Endodermal cell (in vitro differentiated cells): ENCODE measurements around the gene ZNRD2. TPM values are rescaled to one million over a fixed set of nuclear protein-coding genes. Genes with fewer than 3 reads are reported as not detected.

ENCODE experiments used
- DNase-seq: peaks from one replicate; pipeline ENCODE4 v3.0.0-alpha.2; 2017
- H3K27ac ChIP-seq: 2 replicates; pipeline ENCODE4 v1.5.1; 2013; ENCODE audit warnings: mild to moderate bottlenecking, low read depth, low read length, moderate library complexity
- H3K27me3 ChIP-seq: 2 replicates; pipeline ENCODE4 v1.6.1; 2013; ENCODE audit warnings: mild to moderate bottlenecking, low read length, moderate library complexity; ENCODE audit not compliant: insufficient read depth, control insufficient read depth, poor library complexity, severe bottlenecking
- H3K36me3 ChIP-seq: 2 replicates; pipeline ENCODE4 v1.7.0; 2013; ENCODE audit warnings: mild to moderate bottlenecking, low read length, moderate library complexity; ENCODE audit not compliant: control insufficient read depth, insufficient read depth
- H3K4me1 ChIP-seq: one replicate; pipeline ENCODE4 v1.7.0; 2013; ENCODE audit warnings: low read length; ENCODE audit not compliant: control insufficient read depth, insufficient read depth
- H3K4me3 ChIP-seq: 2 replicates; pipeline ENCODE4 v1.5.1; 2013; ENCODE audit warnings: mild to moderate bottlenecking, low read length, moderate library complexity
- H3K9ac ChIP-seq: 2 replicates; pipeline ENCODE4 v1.6.1; 2013; ENCODE audit warnings: mild to moderate bottlenecking, low read length, moderate library complexity; ENCODE audit not compliant: poor library complexity, severe bottlenecking; ENCODE audit errors: extremely low read depth
- H3K9me3 ChIP-seq: 2 replicates; pipeline ENCODE4 v1.6.1; 2013; ENCODE audit warnings: mild to moderate bottlenecking, low read length, moderate library complexity; ENCODE audit not compliant: control insufficient read depth
- H3K27ac Mint-ChIP-seq: 2 replicates; pipeline ENCODE4 v1.8.0; 2020; ENCODE audit warnings: mixed read lengths
- H3K27me3 Mint-ChIP-seq: 2 replicates; pipeline ENCODE4 v1.8.0; 2021; ENCODE audit warnings: mild to moderate bottlenecking, mixed read lengths; ENCODE audit not compliant: insufficient read depth
- H3K36me3 Mint-ChIP-seq: 2 replicates; pipeline ENCODE4 v1.8.0; 2020; ENCODE audit warnings: low read depth, mixed read lengths
- H3K4me1 Mint-ChIP-seq: 2 replicates; pipeline ENCODE4 v1.8.0; 2020; ENCODE audit warnings: mixed read lengths
- H3K4me3 Mint-ChIP-seq: 2 replicates; pipeline ENCODE4 v1.8.0; 2020; ENCODE audit warnings: mild to moderate bottlenecking, moderate library complexity, mixed read lengths
- H3K9me3 Mint-ChIP-seq: 2 replicates; pipeline ENCODE4 v1.8.0; 2020; ENCODE audit warnings: mild to moderate bottlenecking, mixed read lengths
- CTCF ChIP-seq: fragments of 200-600 bp; sonication (generic); conservative IDR thresholded peaks from 2 replicates; pipeline ENCODE4 v1.5.0; 2021; ENCODE audit warnings: antibody characterized with exemption, mild to moderate bottlenecking
- WGBS, 2 experiments: methylation state at CpG; one replicate each; pipeline versions ENCODE4 v1.1.5 to v1.1.7; 2013; ENCODE audit warnings: missing lambda C conversion rate in 2 of 2, mixed read lengths in 1 of 2; ENCODE audit not compliant: insufficient coverage in 1 of 2, insufficient read length in 1 of 2; 5-methylcytosine and 5-hydroxymethylcytosine counted together
- total RNA-seq, 2 donors: library from RNA; stranded (reverse); fragmentation: NEBNext Ultra II Directional in 1 of 2; extraction: Animal tissue kit (Norgen Biotek cat#: 25700) in 1 of 2; gene quantifications; 2 replicates in 1 of 2; 3 replicates in 1 of 2; pipeline ENCODE4 v1.2.1, GENCODE V29; 2021

The ZNRD2 gene
- total RNA-seq, 2 donors from 2014 or later: 32.8 to 36.5 TPM

GRCh38 chr11:65596520-65596919, 26.2 kb downstream of the ZNRD2 start:
- Histone ChIP-seq H3K27ac (no peak overlapping the region), H3K4me3 (no peak overlapping the region), H3K36me3 (peaks cover 13% of the 10 kb centered on the region), H3K4me1 (no peaks in the 10 kb centered on the region), H3K9ac (no peak overlapping the region), H3K9me3 (no peaks in the 10 kb centered on the region), H3K27me3 (peaks cover 16% of the 10 kb centered on the region)
- 79 to 87% methylated on average over 2 to 6 of the region's 6 CpGs for WGBS, 2 experiments
- H3K4me3 Mint-ChIP-seq: no peak overlapping the region
- no peak overlapping the region for H3K27ac Mint-ChIP-seq
- no peaks in the 10 kb centered on the region for H3K4me1 Mint-ChIP-seq
- no peak for DNase-seq
- peaks cover 30% of the 10 kb centered on the region for H3K27me3 Mint-ChIP-seq
- TF ChIP-seq CTCF: no peak
- H3K9me3 Mint-ChIP-seq: no peaks in the 10 kb centered on the region
- peaks cover 12% of the 10 kb centered on the region for H3K36me3 Mint-ChIP-seq

GRCh38 chr11:65598258-65598699, 28.0 kb downstream of the ZNRD2 start:
- Mint-ChIP-seq H3K9me3 (no peaks in the 10 kb centered on the region), H3K36me3 (peaks cover 19% of the 10 kb centered on the region), H3K4me3 (no peak overlapping the region), H3K27ac (no peak overlapping the region), H3K4me1 (no peaks in the 10 kb centered on the region), H3K27me3 (peaks cover 19% of the 10 kb centered on the region)
- 90 to 93% methylated on average over 6 to 16 of the region's 16 CpGs for WGBS, 2 experiments
- Histone ChIP-seq H3K4me1 (no peaks in the 10 kb centered on the region), H3K27me3 (peaks cover 6% of the 10 kb centered on the region), H3K36me3 (peaks cover 19% of the 10 kb centered on the region), H3K4me3 (no peak overlapping the region), H3K27ac (no peak overlapping the region), H3K9ac (no peak overlapping the region), H3K9me3 (no peaks in the 10 kb centered on the region)
- DNase-seq: no peak
- TF ChIP-seq CTCF: no peak

GRCh38 chr11:65599216-65599954, 29.1 kb downstream of the ZNRD2 start:
- peaks cover 30% of the 10 kb centered on the region for H3K36me3 Mint-ChIP-seq
- 96% methylated on average over 37 to 49 of the region's 49 CpGs for WGBS, 2 experiments
- Histone ChIP-seq H3K9me3 (no peaks in the 10 kb centered on the region), H3K4me1 (no peaks in the 10 kb centered on the region), H3K4me3 (no peak overlapping the region), H3K9ac (no peak overlapping the region), H3K27me3 (no peaks in the 10 kb centered on the region), H3K27ac (no peak overlapping the region), H3K36me3 (peaks cover 30% of the 10 kb centered on the region)
- no peaks in the 10 kb centered on the region for H3K4me1 Mint-ChIP-seq
- no peak overlapping the region for H3K27ac Mint-ChIP-seq
- no peak for TF ChIP-seq CTCF
- no peak overlapping the region for H3K4me3 Mint-ChIP-seq
- H3K9me3 Mint-ChIP-seq: no peaks in the 10 kb centered on the region
- DNase-seq: no peak
- peaks cover 8% of the 10 kb centered on the region for H3K27me3 Mint-ChIP-seq
